Glutamatergic neuron (in vitro differentiated cells): ENCODE data around the gene LIX1. TPM values are rescaled to one million over a fixed set of nuclear protein-coding genes. Genes with fewer than 3 reads are reported as not detected.

Experiments
- DNase-seq: peaks from one replicate; pipeline ENCODE4 v3.0.0; 2022
- H3K27ac Mint-ChIP-seq: one replicate; pipeline ENCODE4 v1.8.0; 2020; ENCODE audit warnings: mild to moderate bottlenecking, mixed read lengths, inconsistent platforms; ENCODE audit not compliant: unreplicated experiment
- H3K27me3 Mint-ChIP-seq: one replicate; pipeline ENCODE4 v1.8.0; 2020; ENCODE audit warnings: mild to moderate bottlenecking, moderate library complexity, mixed read lengths, inconsistent platforms; ENCODE audit not compliant: unreplicated experiment
- H3K36me3 Mint-ChIP-seq: one replicate; pipeline ENCODE4 v1.8.0; 2020; ENCODE audit warnings: mild to moderate bottlenecking, mixed read lengths, inconsistent platforms; ENCODE audit not compliant: unreplicated experiment
- H3K4me1 Mint-ChIP-seq: one replicate; pipeline ENCODE4 v1.8.0; 2020; ENCODE audit warnings: mild to moderate bottlenecking, low read depth, mixed read lengths, inconsistent platforms; ENCODE audit not compliant: unreplicated experiment
- H3K4me3 Mint-ChIP-seq: one replicate; pipeline ENCODE4 v1.8.0; 2020; ENCODE audit warnings: mild to moderate bottlenecking, mixed read lengths, inconsistent platforms; ENCODE audit not compliant: unreplicated experiment
- H3K9me3 Mint-ChIP-seq: one replicate; pipeline ENCODE4 v1.8.0; 2020; ENCODE audit warnings: mild to moderate bottlenecking, moderate library complexity, mixed read lengths, inconsistent platforms; ENCODE audit not compliant: unreplicated experiment
- total RNA-seq: library from RNA; stranded (reverse); fragmentation: NEBNext Ultra II Directional; extraction: Animal tissue kit (Norgen Biotek cat#: 25700); gene quantifications from one replicate; pipeline ENCODE4 v1.2.1, GENCODE V29; 2021; ENCODE audit not compliant: unreplicated experiment
- TF ChIP-seq, protein P1 (sequence below): fragments of 200-600 bp; sonication (generic); IDR thresholded peaks from one replicate; pipeline ENCODE4 v1.5.0; 2021; ENCODE audit not compliant: partially characterized antibody, unreplicated experiment

Gene LIX1
- total RNA-seq, 1 donor from 2014 or later = not detected

DNA sequence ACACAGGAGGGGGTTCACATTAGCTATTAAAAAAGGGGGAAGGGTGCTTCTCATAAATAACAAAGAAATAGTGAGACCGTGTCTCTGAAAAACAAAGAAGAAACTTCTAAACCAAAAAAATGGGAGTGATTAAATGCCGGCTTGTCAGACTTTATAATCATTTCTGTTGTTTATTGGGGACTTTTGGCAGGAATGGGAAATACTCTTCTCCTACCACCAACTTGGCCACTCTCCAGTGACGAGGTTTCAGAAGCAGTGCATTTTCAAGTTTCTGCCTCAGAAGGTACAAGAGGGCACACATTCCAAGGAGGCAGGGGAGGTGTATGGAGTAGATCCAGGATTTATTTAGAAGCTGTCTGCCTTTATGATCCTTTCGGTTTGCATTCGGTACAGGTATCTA, 46.2 kb downstream of the LIX1 start:
- Mint-ChIP-seq H3K4me1 (peaks cover 6% of the 10 kb centered on the region), H3K27ac (no peak overlapping the region), H3K4me3 (no peak overlapping the region), H3K9me3 (no peaks in the 10 kb centered on the region), H3K36me3 (no peaks in the 10 kb centered on the region), H3K27me3 (no peaks in the 10 kb centered on the region)
- TF ChIP-seq, protein P1, sequence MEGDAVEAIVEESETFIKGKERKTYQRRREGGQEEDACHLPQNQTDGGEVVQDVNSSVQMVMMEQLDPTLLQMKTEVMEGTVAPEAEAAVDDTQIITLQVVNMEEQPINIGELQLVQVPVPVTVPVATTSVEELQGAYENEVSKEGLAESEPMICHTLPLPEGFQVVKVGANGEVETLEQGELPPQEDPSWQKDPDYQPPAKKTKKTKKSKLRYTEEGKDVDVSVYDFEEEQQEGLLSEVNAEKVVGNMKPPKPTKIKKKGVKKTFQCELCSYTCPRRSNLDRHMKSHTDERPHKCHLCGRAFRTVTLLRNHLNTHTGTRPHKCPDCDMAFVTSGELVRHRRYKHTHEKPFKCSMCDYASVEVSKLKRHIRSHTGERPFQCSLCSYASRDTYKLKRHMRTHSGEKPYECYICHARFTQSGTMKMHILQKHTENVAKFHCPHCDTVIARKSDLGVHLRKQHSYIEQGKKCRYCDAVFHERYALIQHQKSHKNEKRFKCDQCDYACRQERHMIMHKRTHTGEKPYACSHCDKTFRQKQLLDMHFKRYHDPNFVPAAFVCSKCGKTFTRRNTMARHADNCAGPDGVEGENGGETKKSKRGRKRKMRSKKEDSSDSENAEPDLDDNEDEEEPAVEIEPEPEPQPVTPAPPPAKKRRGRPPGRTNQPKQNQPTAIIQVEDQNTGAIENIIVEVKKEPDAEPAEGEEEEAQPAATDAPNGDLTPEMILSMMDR = no peak
- DNase-seq = no peak

DNA sequence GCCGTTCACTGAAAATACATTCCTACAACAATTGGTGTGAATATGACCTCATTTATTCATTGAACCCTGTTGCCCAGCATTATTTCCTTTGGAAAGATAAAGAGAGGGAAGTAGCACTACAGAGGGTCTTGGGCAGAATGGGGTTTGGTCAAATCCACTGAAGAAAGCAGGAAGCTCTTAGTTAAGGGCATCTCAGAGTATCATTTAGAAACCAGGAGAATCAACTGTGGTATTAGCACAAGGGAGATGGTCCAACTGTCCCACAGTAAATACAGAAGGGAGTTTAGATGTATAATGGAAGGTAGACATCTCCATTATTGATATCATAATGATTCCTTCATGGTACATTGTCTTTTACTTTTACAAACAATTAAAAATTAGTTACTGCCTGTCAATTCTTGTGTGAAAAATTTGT, 47.1 kb downstream of the LIX1 start:
- Mint-ChIP-seq H3K9me3 (no peaks in the 10 kb centered on the region), H3K36me3 (no peaks in the 10 kb centered on the region), H3K4me3 (no peak overlapping the region), H3K27ac (no peak overlapping the region), H3K27me3 (no peaks in the 10 kb centered on the region), H3K4me1 (peaks cover 6% of the 10 kb centered on the region)
- no peak for DNase-seq
- TF ChIP-seq, protein P1 = no peak

DNA sequence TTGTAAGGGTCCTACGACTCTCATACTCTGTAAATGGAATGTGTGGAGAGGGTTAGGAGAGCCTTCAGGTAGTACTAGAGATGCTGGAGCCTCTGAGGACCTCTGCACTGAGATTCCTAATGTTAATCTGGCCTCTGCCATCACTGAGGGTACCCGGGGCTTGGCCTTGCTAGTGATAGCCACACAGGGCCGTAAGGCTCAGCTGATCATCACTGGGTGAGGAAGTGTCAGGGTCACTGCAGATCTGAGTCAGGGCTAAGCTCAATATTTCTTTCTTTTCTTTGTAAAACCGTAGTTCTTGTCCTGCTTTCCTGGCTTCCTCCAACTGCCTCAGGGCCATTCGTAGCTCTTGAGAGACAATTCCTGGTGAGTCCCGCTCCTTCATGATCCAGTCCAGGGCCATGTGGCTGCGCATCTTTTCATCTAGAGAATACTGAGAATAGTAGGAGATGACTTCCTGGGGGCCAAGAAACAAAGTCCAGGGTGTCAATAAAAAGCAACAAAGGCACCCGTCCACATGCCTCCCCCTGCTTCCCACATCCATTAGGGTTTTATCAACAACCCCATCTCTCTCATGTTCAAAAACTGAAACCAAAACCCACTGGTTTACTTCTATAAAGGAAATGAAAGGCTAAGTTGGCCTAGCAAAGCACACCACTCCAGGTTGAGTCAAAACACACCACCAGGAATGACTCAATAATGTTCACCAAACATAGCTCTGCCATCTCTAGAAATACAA, 47.7 kb downstream of the LIX1 start:
- Mint-ChIP-seq H3K36me3 (no peaks in the 10 kb centered on the region), H3K27me3 (no peaks in the 10 kb centered on the region), H3K4me3 (no peak overlapping the region), H3K27ac (no peak overlapping the region), H3K9me3 (no peaks in the 10 kb centered on the region), H3K4me1 (peaks cover 6% of the 10 kb centered on the region)
- no peak for DNase-seq
- TF ChIP-seq, protein P1 = no peak

DNA sequence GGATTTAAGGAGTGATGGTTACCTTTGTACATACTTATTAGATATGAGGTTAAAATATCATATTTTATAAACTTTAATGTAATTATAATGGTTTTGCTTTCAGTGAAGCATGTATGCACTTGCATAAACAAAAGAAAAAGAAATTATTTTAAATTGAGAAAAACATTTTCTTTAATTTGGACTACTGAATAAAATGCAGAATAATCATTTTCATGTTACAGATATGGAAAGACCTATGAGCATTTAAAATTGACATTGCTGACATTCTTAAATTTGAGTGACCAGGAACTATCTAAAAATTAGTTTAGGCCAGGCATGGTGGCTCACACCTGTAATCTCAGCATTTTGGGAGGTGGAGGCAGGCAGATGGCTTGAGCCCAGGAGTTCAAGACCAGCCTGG, 49.2 kb downstream of the LIX1 start:
- Mint-ChIP-seq H3K9me3 (no peaks in the 10 kb centered on the region), H3K4me3 (no peak overlapping the region), H3K36me3 (no peaks in the 10 kb centered on the region), H3K27ac (no peak overlapping the region), H3K27me3 (no peaks in the 10 kb centered on the region), H3K4me1 (no peaks in the 10 kb centered on the region)
- no peak for DNase-seq
- TF ChIP-seq, protein P1 = no peak

DNA sequence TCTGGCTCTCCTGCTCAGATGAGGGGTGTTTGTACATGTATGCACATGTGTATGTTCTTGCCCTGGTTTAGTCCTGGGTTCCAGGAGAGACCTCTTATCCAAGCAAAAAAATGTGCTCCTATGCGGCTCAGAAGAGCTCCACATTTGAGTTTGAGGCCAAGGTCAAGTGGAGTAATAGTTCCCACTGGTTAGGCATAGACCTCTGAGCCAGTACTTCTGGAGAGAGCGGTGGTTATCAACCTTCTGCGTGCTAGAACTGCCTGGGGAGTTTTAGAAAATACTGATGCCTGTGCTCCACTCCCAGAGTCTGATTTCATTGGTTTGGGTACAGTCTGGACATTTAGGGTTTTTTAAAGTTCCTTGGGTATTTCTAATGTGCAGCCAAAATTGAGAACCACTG, 51.5 kb downstream of the LIX1 start:
- Mint-ChIP-seq H3K27ac (no peak overlapping the region), H3K9me3 (no peaks in the 10 kb centered on the region), H3K36me3 (no peaks in the 10 kb centered on the region), H3K27me3 (no peaks in the 10 kb centered on the region), H3K4me1 (no peaks in the 10 kb centered on the region), H3K4me3 (no peak overlapping the region)
- TF ChIP-seq, protein P1 = no peak
- no peak for DNase-seq
